ES-I3 (cell line): Measurements from ENCODE around the gene RANBP9.

ENCODE experiments used
- H3K36me3 ChIP-seq: 2 replicates; pipeline ENCODE4 v1.6.1; 2013; ENCODE audit warnings: mild to moderate bottlenecking, low read length, control low read depth, moderate library complexity; ENCODE audit not compliant: insufficient read depth
- H3K4me1 ChIP-seq: 2 replicates; pipeline ENCODE4 v1.6.1; 2013; ENCODE audit warnings: mild to moderate bottlenecking, control low read depth, low read length; ENCODE audit not compliant: insufficient read depth
- H3K9ac ChIP-seq: 2 replicates; pipeline ENCODE4 v1.6.1; 2013; ENCODE audit warnings: low read depth, mild to moderate bottlenecking, low read length, moderate library complexity
- H3K9me3 ChIP-seq: 2 replicates; pipeline ENCODE4 v1.6.1; 2013; ENCODE audit warnings: mild to moderate bottlenecking, low read length, moderate library complexity; ENCODE audit not compliant: control insufficient read depth, insufficient read depth

The RANBP9 gene

DNA sequence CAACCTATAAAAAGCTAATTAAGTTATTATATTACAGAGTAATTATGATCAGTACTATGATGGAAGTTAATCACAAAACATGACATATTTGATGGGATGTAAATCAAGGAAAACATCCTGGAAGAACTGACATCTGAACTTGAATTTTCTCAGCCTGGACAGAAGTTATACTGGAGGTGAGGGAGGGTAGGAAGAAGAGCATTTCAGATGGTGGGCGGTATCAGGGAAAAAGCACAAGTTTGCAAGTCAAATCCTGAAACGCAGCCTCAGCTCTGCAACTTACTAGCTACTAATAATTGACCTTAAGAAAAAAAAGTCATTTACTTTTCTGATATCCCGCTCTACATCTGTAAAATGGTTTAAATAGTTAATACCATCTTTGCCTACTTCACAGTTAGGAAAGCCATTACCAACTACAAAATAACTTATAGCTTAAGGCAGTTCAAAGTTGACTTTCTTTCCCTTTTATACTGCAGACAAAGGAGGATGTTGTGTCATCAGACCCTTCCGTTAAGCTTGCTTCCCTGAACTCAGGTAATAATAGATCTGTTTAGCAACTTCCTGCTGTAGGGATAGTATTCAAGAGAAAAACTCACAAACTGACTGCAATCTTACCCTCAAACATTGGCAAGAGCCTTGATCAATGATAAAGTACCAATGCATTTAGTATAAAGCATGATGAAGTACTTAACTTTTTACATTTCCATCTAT lies 75.5 kb downstream of the RANBP9 start:
- Histone ChIP-seq H3K9ac (peak overlapping the region; percentile 24), H3K36me3 (peaks cover 2% of the 10 kb centered on the region; the same call in 1 of the 2 replicates), H3K4me1 (peaks cover 48% of the 10 kb centered on the region), H3K9me3 (no peaks in the 10 kb centered on the region)

DNA sequence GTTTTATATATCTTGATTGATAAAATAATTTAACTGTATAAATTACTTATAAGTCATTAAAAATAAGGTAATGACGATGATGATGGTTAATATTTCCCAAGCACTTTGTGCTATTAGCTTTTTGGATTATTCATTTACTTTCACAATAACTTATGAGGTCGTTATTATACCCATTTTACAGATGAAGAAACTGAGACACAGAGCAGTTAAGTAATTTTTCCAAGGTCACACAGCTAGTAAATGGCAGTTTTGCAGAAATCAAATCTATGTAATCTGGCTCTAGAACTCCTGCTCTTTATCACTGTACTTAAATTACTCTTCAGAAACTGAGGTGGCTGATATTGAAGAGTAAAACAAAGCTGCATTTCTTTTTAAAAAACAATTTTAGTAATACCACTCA lies 78.3 kb downstream of the RANBP9 start:
- H3K36me3 ChIP-seq = peaks cover 4% of the 10 kb centered on the region; the same call in 1 of the 2 replicates
- H3K9ac ChIP-seq = no peak overlapping the region
- H3K9me3 ChIP-seq = no peaks in the 10 kb centered on the region
- H3K4me1 ChIP-seq = peaks cover 37% of the 10 kb centered on the region

DNA sequence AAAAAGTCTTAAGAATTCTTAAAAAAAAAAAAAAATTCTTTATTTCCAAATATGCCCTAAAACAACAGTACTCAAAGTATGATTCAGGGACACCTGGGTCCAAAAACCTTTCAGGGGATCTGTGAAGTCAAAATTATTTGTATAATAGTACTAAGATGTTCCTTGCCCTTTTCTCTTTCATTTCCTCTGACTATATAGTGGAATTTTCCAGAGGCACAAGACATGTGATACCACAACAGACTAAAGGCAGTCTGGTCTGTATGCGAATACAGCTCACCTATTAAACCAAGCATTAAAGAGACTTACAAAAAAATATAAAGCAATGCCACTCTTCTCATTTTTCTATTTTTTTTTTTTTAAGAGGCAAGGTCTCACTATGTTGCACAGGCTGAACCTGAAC lies 81.1 kb downstream of the RANBP9 start:
- Histone ChIP-seq H3K9ac (no peak overlapping the region), H3K36me3 (peaks cover 8% of the 10 kb centered on the region; the same call in 1 of the 2 replicates), H3K9me3 (no peaks in the 10 kb centered on the region), H3K4me1 (peaks cover 12% of the 10 kb centered on the region; the same call in 1 of the 2 replicates)

DNA sequence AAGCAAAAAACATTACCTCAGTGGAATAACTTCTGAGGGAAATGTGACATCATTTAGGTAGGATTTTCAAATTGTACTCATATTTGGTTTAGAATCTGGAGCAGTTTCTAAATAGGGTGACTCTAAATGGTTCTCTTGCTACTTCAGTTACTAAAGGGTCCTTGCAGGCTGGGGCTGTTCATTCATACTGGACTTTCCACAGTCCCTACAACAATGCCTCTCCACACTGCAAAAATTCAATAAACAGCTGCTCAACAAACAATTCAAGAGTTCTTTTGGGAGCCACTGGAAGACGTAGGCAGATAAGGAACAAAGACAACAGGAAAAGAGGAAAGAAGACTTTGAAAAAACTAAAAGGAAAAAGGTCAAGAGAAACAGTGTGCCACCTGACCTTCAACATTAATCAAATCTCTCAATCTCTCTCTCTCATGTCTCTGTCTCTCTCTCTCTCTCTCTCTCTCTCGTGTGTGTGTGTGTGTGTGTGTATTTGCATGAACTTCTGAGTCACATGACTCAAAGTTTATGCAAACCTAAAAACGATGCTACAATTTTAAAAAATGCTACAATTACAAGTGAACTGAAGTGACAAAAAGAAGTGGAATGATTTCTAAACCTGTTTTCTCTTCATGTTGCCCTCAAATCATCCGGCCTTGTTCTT lies 82.0 kb downstream of the RANBP9 start:
- Histone ChIP-seq H3K9ac (no peak overlapping the region), H3K4me1 (peaks cover 5% of the 10 kb centered on the region; the same call in 1 of the 2 replicates), H3K9me3 (no peaks in the 10 kb centered on the region), H3K36me3 (peaks cover 8% of the 10 kb centered on the region; the same call in 1 of the 2 replicates)

DNA sequence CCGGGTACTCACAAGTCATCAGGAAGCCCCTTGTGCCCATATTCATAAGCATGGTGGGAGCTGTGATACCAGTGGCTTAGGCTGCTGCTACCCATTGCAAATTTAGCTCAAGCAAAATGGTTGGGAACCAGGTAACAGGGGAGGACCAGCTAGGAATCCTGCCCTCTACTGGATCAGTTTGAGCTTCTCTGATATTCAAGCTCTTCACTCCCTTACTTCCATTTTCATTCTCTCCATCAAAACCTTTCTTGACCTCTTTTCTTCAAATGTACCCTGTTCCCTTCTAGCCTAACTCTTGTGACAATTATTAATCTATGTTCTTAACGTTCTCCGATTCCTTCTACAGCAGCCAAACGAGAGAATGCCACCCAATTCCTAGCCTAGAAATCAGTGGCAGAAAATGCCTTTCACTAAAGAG lies 86.8 kb downstream of the RANBP9 start:
- H3K9ac ChIP-seq = no peak overlapping the region
- H3K9me3 ChIP-seq = no peaks in the 10 kb centered on the region
- no peaks in the 10 kb centered on the region for H3K4me1 ChIP-seq
- H3K36me3 ChIP-seq = peaks cover 19% of the 10 kb centered on the region

DNA sequence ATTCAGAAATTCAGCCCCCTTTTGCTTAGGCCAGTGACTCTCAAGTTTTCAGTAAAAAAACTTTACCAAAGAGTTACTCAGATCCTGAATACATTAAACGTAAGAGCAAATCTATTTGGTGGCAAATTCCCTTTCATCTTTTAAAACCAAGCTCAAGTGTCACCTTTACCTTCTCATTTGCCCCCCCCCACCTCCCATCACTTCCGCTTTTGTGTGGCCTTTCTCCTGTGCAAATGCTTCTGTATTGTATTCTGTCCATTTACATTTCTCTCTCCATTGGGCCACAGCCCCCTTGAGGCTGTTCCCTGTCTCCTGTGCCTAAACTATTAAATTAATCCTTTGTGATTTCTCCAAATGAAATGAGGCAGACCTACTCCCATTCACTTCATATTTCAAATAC lies 94.6 kb downstream of the RANBP9 start:
- Histone ChIP-seq H3K4me1 (peaks cover 12% of the 10 kb centered on the region), H3K36me3 (peaks cover 28% of the 10 kb centered on the region), H3K9me3 (no peaks in the 10 kb centered on the region), H3K9ac (no peak overlapping the region)

DNA sequence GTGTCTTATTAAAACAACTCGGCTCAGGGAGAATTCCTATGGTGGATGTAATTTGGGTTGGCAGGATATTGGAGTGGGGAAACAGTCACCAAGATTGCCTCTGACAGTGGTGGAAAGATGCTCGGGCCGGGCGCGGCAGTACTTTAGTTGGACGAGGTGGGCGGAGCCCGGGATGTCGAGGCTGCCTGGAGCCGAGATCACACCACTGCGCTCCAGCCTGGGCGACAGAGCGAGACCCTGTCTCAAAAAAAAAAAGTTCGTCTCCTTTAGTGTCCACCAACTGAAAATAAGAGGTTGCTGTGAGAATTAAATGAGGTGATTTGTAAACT lies 95.9 kb downstream of the RANBP9 start:
- Histone ChIP-seq H3K9ac (peak overlapping the region; percentile 97), H3K9me3 (no peaks in the 10 kb centered on the region), H3K36me3 (peaks cover 27% of the 10 kb centered on the region), H3K4me1 (peaks cover 12% of the 10 kb centered on the region)

DNA sequence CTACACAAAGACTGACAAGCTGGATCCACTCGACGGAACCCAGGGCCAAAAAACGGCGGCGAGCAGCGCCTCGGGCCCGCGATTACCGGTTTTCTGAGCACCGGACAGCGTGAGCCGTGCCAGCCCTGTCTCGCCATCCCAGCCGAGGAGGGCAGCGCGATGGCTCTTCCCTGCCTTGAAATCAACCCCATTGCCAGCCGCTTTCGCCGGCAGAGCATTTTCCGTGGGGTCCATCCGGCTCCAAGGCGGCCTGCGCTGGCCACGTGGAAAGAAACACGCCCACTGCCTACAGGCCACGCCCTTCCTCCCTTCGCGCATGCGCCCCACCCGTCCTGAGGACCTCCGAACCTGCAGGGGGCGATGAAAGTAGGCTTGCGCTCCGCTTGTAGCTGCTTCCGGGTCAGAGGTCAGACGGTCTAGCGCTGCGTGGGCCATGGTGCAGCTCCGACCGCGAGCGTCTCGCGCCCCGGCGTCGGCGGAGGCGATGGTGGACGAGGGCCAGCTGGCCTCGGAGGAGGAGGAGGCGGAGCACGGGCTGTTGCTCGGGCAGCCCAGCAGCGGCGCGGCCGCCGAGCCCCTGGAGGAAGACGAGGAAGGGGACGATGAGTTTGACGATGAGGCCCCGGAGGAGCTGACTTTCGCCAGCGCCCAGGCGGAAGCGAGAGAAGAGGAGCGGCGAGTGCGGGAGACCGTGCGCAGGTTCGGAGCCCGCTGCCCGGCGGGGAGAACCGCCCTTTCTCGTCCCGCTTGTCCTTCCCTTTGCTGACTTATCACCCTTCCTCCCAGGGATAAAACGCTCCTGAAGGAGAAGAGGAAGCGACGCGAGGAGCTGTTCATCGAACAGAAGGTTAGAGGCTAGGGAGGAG lies 96.5 kb downstream of the RANBP9 start, which contains the start of gene NOL7:
TSS of gene NOL7 (plus strand) at position 410 of the 866 bp plus-strand sequence. CDS start at position 434, 24 bp downstream.
- Histone ChIP-seq H3K9me3 (no peaks in the 10 kb centered on the region), H3K4me1 (peaks cover 12% of the 10 kb centered on the region), H3K36me3 (peaks cover 26% of the 10 kb centered on the region), H3K9ac (peak within 1 kb of the TSS; percentile 97)

DNA sequence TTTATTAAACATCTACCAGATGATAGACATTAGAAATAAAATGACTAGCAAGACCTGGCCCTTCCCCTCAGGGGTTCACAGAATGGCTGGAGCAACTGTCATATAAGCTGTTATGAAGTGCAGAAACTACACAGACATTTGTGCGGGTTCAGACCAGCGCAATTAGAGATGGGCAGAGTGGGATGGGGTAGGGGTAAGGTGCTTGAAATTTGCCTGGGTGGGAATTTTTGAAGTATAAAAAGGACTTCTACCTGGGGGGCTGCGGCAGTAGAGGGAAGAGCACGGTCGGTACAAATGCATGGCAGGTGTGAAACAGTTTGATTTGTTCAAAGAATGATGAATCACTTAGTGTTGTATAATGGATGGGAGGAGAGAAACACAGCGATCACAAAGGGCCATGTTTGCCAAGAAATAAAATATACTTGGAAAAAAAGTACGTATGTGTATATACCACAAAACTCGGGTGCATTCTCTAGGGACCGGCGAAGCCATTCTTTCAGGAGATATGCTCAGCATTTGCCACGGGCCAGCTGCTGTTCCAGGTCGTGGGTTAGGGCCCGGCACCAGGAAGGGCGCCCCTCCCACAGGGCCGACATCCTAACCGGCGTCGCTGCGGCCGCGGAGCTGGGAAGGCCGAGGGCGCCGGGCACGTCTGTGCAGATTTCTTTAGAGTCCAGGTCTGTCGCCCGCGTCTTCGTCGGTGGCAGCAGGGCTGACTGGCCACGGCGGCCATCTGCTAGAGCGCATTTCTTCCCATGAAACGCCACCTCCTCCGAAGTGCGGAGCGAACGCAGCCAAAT lies 97.3 kb downstream of the RANBP9 start:
- Histone ChIP-seq H3K9me3 (no peaks in the 10 kb centered on the region), H3K36me3 (peaks cover 23% of the 10 kb centered on the region), H3K9ac (peak overlapping the region; percentile 97), H3K4me1 (peaks cover 12% of the 10 kb centered on the region)

DNA sequence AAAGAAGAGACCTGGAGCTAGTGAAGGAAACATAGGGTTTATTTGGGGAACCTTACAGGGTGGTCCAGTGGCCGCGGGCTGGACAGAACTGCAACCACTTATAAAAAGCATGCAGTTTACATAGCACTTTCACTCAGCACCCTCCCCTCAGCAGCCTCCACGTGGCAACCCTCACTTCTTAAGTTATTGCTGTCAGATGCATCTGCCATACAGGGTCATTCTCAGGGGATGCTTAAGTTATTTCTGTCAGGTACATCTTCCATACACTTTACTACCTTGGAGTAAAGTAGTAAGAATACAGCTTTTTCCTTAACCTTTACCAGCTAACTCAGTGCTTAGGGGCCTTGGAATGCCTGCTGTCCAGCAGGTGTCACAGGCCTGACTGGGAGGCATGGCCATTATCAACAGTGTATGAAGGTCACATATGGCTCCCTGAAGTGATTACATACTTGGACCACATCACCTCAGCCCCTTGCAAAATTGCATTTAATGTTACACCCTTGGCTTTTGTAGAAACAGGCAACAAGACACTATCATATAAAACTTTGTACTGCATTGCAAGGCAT lies 98.5 kb downstream of the RANBP9 start:
- H3K9ac ChIP-seq = no peak overlapping the region
- H3K9me3 ChIP-seq = no peaks in the 10 kb centered on the region
- peaks cover 12% of the 10 kb centered on the region for H3K4me1 ChIP-seq

DNA sequence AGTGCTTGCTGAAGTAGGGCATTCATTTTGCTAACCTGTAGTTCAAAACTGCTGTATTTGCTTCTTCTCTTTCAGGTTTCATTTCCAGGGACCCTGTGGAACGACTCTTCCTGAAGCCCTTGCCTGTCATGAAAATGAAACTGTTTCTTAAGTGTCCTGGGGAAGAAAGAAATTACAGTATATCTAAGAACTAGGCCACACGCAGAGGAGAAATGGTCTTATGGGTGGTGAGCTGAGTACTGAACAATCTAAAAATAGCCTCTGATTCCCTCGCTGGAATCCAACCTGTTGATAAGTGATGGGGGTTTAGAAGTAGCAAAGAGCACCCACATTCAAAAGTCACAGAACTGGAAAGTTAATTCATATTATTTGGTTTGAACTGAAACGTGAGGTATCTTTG lies 99.9 kb downstream of the RANBP9 start:
- Histone ChIP-seq H3K4me1 (peaks cover 11% of the 10 kb centered on the region), H3K9me3 (no peaks in the 10 kb centered on the region), H3K36me3 (0 out of 2 replicates have a peak, but pooled peaks cover 4% of the 10 kb centered on the region), H3K9ac (no peak overlapping the region)

More for the DNA sequence above, 98.5 kb downstream of the RANBP9 start:
- peaks cover 13% of the 10 kb centered on the region; the same call in 1 of the 2 replicates for H3K36me3 ChIP-seq

DNA sequence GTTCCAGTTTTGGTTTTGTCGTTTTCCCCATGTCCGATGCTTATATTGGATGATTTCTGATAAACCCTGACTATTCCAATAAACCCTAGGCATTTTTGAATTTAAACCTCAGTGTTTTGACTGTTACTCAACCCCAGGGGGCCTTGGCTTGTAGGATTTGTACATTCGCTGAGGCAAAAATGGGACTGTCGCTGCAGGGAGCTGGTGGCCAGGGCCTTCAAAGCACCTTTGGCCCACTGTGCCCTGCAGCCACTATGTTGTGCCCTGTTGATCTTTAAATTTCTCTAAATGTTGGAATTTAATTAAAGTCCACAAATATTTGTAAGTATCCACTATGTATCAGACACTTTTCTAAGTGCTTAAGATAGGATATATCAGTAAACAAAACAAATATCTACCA lies 106.0 kb downstream of the RANBP9 start:
- Histone ChIP-seq H3K9me3 (no peaks in the 10 kb centered on the region), H3K9ac (no peak overlapping the region), H3K36me3 (no peaks in the 10 kb centered on the region; the same call in 1 of the 2 replicates), H3K4me1 (no peaks in the 10 kb centered on the region)

DNA sequence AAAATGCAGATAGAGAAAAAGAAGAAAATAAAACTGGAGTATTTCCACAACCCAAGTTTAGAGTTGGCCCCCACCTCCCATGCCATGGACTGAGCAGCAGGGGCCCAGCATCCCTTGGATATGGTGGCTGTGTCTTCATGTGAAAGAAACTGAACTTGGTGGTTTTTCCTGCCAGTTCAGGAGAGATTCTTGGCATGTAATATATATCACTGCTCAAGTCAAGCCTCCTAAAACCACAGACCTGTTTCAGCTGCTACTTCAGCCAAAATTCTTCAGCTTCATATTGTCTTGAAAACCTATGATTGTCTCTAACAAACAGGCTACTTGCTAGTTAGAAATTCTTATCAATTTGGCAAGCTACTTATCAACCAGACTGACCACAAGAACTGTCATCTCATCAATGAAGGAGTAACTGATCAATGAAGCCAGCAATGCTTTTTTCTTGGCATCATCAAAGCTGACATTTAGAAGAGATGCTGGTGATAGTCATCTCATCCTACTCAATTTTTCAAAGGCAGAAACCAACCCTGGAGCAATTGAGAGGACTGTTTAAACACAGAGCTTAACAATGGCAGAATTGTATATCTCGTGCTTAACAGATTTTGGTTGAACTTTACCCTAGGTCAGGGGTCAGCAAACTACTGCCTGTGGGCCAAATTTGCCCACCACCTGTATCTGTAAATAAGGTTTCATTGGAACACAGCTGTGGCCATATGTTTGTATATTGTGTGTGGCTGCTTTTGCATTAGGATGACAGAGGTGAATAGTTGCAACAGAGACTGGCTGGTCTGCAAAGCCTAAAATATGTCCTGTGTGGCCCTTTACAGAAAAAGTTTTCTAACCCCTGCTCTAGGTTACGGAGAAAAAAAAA lies 106.9 kb downstream of the RANBP9 start:
- no peaks in the 10 kb centered on the region for H3K4me1 ChIP-seq
- H3K9ac ChIP-seq = no peak overlapping the region
- H3K9me3 ChIP-seq = no peaks in the 10 kb centered on the region
- no peaks in the 10 kb centered on the region; the same call in 1 of the 2 replicates for H3K36me3 ChIP-seq
